NT2/D1 (cell line): ENCODE measurements around the gene STRIT1.

Source experiments
- SUZ12 ChIP-seq: IDR thresholded peaks from 2 replicates; pipeline ENCODE4 v1.6.1; 2011; ENCODE audit not compliant: insufficient read length, insufficient read depth; ENCODE audit errors: extremely low read depth
- YY1 ChIP-seq: IDR thresholded peaks from 2 replicates; pipeline ENCODE4 v1.6.1; 2011; ENCODE audit not compliant: insufficient read length, insufficient read depth

- TF ChIP-seq SUZ12 (no peak), YY1 (no peak)
Measured at GRCh38 chr3:155271343-155271613, 22.2 kb downstream of the STRIT1 start.
